HG02884 (cell line): ENCODE data around the gene SNAPC4.
"Not testable (repeated sequence)": the region's sequence is repeated elsewhere in the genome, so short reads cannot be mapped to it uniquely, and the experiment has no call there.

Source experiments
- ATAC-seq: cut with Tn5 transposase; IDR thresholded peaks from one replicate; pipeline ENCODE4 v1.9.1; 2021; ENCODE audit warnings: mild to moderate bottlenecking, moderate library complexity; ENCODE audit not compliant: unreplicated experiment

The SNAPC4 gene

DNA sequence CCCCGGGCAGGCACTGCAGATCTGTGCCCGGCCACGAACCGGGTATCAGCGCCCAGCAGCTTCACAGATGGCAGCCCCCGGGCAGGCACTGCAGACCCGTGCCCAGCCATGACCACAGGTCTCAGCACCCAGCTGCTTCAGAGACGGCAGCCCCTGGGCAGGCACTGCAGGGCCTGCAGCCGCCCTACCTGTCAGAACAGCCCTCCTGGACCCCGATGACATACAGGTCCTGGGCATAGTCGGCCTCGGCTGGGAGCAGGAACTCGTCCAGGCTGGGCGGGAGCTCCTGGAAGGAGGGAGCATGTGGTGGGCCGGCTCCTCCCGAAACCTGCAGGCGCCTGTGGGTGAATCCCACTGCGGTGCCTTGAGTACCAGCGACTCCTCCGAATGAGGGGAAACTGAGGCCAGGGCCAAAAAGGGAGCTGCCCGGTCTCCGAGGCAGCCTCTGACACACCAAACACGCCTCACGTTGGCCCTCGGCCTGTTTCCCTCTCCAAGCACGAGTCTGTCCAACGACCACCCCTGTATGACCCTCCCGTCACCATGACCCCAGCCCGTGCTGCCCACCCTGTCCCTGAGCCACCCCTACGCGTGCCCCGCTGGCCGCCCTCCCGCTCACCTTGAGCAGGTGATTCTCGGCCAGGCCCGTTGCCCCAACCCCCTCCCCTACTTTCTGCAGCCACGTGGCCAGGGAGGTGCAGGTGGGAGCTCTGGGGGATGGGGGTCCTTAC, 34.0 kb upstream of the SNAPC4 start:
- no peak for ATAC-seq

GRCh38 chr9:136433043-136433715, 33.2 kb upstream of the SNAPC4 start:
- ATAC-seq, result no peak

- no peak for ATAC-seq
Measured at GRCh38 chr9:136432591-136432990, 32.6 kb upstream of the SNAPC4 start.

GRCh38 chr9:136431782-136432350, 31.9 kb upstream of the SNAPC4 start:
- no peak for ATAC-seq

DNA sequence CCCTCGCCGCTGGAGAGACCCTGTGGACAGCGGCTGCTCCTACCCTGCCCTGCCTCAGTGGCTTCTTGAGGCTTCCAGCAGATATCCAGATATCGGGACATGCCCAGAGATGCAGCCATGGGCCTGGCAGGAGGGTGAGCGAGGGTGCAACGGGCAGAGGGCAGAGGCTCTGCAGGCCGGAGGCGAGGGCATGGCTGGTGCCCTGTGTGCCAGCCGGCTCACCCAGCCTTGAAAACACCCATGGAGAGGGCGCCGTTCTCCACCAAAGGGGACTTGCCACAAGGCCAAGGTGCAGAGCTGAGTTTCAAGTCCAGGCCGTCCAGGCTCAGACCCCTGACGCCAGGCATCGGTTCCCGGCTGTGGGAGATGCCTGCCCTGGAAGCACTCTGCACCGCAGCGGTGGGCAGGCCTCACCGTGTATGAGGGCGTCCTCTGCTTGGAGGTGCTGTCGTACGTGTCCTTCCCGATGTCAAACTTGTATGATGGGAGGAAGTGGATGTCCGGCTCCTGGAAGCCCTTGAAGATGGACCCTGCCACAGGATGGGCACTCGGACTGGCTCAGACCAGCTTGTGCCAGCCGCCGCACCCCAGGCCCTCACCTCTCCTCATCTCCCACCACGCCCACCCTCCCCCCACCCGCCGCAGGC, 30.7 kb upstream of the SNAPC4 start:
- ATAC-seq, result no peak

DNA sequence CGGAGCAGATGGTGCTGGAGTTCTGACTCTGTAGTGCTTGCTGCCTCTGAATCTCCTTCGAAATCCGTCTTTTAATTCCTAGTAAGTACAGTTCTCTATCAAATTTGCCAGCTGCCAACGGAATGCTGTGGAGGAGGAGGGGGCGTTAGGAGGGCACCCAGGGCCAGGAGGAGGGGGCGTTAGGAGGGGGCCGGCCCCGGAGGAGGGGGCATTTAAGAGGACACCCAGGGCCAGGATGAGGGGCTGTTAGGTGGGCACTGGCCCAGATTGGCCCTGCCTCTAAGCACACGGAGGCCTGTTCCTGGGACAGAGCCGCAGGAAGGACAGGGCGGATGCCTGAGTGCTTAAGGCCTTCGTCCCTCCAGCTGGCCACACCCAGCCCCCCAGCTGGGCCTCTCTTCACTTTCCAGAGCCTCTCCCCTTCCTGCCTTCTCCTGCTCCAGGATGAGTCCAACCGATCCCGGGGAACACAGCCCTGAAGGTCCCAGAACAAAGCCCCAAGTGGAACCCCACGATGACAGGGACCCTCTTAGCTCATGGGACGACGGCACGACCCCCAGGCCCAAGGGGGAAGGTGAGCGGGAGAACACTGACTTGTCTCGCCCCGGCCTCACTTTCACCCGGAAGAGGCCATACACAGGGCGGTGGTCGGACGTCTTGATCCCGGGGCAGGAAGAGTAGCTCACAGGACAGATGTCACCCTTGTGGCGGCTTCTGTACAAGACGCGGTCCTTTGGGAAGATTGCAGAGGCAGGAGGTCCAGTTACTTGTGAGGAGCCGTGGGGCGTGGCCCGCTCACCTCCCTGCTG, 29.9 kb upstream of the SNAPC4 start:
- ATAC-seq, result no peak

GRCh38 chr9:136429075-136429628, 29.2 kb upstream of the SNAPC4 start:
- ATAC-seq, result no peak

DNA sequence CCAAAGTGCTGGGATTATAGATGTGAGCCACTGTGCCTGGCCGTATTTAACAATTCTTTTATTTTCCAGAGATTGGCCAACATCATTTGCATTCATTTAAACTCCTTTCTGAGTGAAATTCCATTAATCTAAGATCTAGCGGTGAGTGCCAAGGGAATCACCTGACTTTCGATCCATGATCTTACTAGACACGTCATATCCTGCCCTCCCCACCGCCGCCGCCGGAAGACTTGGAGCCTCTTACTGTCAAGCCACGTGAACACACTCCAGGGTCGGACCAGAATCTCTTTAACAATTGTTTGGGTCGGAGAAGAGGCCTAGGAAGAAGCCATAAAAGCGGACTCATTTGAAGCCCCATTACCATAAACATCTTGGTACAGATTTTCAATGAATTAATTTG, 26.8 kb upstream of the SNAPC4 start:
- ATAC-seq, result no peak

- ATAC-seq, result not testable (repeated sequence)
Measured at GRCh38 chr9:136425367-136425766, 25.4 kb upstream of the SNAPC4 start.

DNA sequence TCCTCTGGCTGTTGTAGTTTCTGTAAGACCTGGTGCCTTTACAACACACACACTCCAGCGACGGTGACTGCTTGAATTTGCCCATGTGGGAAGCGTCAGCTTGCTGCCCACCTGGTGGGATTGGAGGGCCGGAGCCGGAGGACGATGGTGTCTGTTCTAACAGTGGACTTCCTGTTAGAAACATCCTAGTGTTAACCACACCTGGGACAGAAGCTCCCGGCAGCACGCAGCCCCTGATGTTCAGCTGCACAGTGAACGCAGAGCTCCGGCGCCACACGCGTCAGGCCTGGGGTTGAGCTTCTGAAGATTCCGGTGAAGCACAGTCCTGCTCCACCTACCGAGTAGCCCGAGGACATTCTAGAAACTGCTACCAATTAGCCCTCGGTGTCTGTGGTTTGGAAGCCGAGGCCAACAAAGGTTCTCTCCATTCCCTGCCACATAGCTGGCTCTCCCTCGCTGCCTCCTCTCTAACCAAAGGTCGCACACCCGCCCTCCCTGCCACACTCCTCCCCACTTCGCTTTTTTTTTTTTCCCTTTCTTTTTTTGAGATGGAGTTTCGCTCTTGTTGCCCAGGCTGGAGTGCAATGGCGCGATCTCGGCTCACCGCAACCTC, 24.9 kb upstream of the SNAPC4 start:
- ATAC-seq, result no peak

GRCh38 chr9:136423432-136424146, 23.6 kb upstream of the SNAPC4 start:
- ATAC-seq, result no peak

- no peak for ATAC-seq
Measured at GRCh38 chr9:136422876-136423275, 22.9 kb upstream of the SNAPC4 start.

DNA sequence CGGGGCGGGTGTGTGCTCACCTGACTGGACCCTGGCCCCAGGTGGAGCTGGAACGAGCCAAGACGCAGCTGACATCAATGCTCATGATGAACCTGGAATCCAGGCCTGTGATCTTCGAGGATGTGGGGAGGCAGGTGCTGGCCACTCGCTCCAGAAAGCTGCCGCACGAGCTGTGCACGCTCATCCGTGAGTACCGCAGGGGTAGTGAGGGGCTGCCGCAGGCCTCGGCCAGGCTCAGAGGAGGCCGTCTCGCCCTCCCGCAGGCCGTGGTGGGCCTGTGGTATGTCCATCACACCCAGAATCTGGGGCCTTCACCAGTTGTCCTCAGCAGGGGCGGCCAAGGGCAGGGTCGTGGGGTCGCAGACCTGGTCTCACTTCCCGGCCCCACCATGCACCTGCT, 21.8 kb upstream of the SNAPC4 start:
- no peak for ATAC-seq

- ATAC-seq, result no peak
Measured at GRCh38 chr9:136419092-136419420, 19.1 kb upstream of the SNAPC4 start.

GRCh38 chr9:136418182-136419091, 18.5 kb upstream of the SNAPC4 start:
- ATAC-seq, result no peak

GRCh38 chr9:136416914-136417313, 16.9 kb upstream of the SNAPC4 start:
- no peak for ATAC-seq

GRCh38 chr9:136416427-136416826, 16.5 kb upstream of the SNAPC4 start:
- ATAC-seq, result no peak

GRCh38 chr9:136412962-136413361, 13.0 kb upstream of the SNAPC4 start:
- ATAC-seq, result no peak

DNA sequence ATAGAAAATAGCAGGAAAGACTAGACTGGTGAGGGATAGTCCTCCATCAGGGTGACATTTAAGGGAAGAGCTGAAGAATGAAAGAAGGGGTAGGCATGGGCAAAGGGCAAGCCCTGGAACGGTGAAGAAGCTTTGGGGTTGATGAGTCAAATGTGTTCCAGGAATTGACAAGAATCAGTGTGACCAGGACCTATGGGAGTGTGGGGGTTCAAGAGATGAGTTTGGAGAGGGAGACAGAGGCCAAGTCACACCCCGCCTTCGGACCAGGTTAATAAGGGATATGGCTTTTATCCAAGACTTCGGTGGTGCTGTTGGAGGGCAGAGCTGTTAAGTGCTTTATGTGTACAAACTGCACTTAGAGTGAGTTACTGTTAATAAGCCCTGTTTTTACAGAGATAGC, 11.4 kb upstream of the SNAPC4 start:
- no peak for ATAC-seq
